GM12878 (cell line): ENCODE measurements around the gene CHCHD6. TPM values are rescaled to one million over a fixed set of nuclear protein-coding genes. Genes with fewer than 3 reads are reported as not detected.

Experiments used
- ATAC-seq: fragments of 200-7000 bp; cut with Tn5 transposase; 3 replicates; pipeline ENCODE4 v1.9.1; 2020; ENCODE audit warnings: mild to moderate bottlenecking, moderate library complexity
- BruUV-seq: library from RNA; stranded (reverse); fragments of 400-500 nt; replicated peaks from 2 replicates; lab custom pipeline; 2021; lab: Mats Ljungman, UMichigan
- CTCF ChIA-PET: fragments of 300-600 bp; sonication (Branson Sonifier 250); formaldehyde crosslinking; extraction: SDS; loops from one replicate; lab custom pipeline; 2021; ENCODE audit warnings: inconsistent platforms; lab: Yijun Ruan, JAX
- POLR2A ChIA-PET: fragments of 350-600 bp; formaldehyde crosslinking; extraction: SDS; loops from one replicate; lab custom pipeline; 2021; ENCODE audit warnings: inconsistent platforms; lab: Charles Lee
- RAD21 ChIA-PET: fragments of 300-600 bp; sonication (Branson Sonifier 250); formaldehyde crosslinking; loops from one replicate; lab custom pipeline; 2023; ENCODE audit warnings: antibody characterized with exemption; ENCODE audit not compliant: unreplicated experiment; lab: Charles Lee
- SMC1A ChIA-PET: fragments of 300-600 bp; sonication (Branson Sonifier 250); formaldehyde crosslinking; loops from one replicate; lab custom pipeline; 2023; ENCODE audit not compliant: unreplicated experiment, uncharacterized antibody; lab: Charles Lee
- DNase-seq: peaks from one replicate; pipeline ENCODE4 v3.0.0-alpha.2; 2011; ENCODE audit warnings: low read depth, low spot score
- FAIRE-seq: peaks from 3 replicates; lab custom pipeline; 2011; peaks lifted over from hg19 to GRCh38; lab: Jason Lieb, UNC
- H2AFZ ChIP-seq: 2 replicates; pipeline ENCODE4 v1.6.0; 2011; ENCODE audit warnings: low read depth, low read length, control low read depth; ENCODE audit not compliant: control insufficient read depth
- H3K27ac ChIP-seq: 2 replicates; pipeline ENCODE4 v1.5.1; 2011; ENCODE audit warnings: control low read depth; ENCODE audit not compliant: control insufficient read depth, insufficient read depth
- H3K27me3 ChIP-seq, 2 experiments: replicated peaks in 1 of 2; 2 replicates each; pipeline versions ENCODE4 v1.6.0 to v1.6.1; 2011; ENCODE audit warnings: low read length in 1 of 2; ENCODE audit not compliant: control insufficient read depth in 2 of 2, insufficient read depth in 2 of 2
- H3K36me3 ChIP-seq, 2 experiments: 2 replicates each; pipeline ENCODE4 v1.5.1; 2011; ENCODE audit warnings: low read length in 1 of 2; ENCODE audit not compliant: control insufficient read depth in 2 of 2, insufficient read depth in 2 of 2
- H3K4me1 ChIP-seq: 2 replicates; pipeline ENCODE4 v1.6.1; 2011; ENCODE audit warnings: mild to moderate bottlenecking, low read length, moderate library complexity, mixed read lengths; ENCODE audit not compliant: control insufficient read depth, insufficient read depth
- H3K4me2 ChIP-seq: 2 replicates; pipeline ENCODE4 v1.6.0; 2011; ENCODE audit warnings: control low read depth; ENCODE audit not compliant: control insufficient read depth, insufficient read depth
- H3K4me3 ChIP-seq: fragments of 200-600 bp; sonication (generic); 2 replicates; pipeline ENCODE4 v1.5.1; 2016
- H3K79me2 ChIP-seq: 2 replicates; pipeline ENCODE4 v1.6.0; 2011; ENCODE audit warnings: low read length; ENCODE audit not compliant: control insufficient read depth, insufficient read depth
- H3K9ac ChIP-seq: 2 replicates; pipeline ENCODE4 v1.8.0; 2011; ENCODE audit warnings: low read length, control low read depth, mixed read lengths; ENCODE audit not compliant: control insufficient read depth, insufficient read depth
- H3K9me3 ChIP-seq: replicated peaks from 3 replicates; pipeline ENCODE4 v1.5.1; 2011; ENCODE audit warnings: mild to moderate bottlenecking, low read length; ENCODE audit not compliant: control insufficient read depth, insufficient read depth
- H4K20me1 ChIP-seq: 2 replicates; pipeline ENCODE4 v1.6.0; 2011; ENCODE audit not compliant: control insufficient read depth, insufficient read depth
- ATF3 ChIP-seq: IDR thresholded peaks from 2 replicates; pipeline ENCODE4 v1.6.1; 2011; ENCODE audit warnings: low read depth, mild to moderate bottlenecking, low read length, moderate library complexity, borderline replicate concordance; ENCODE audit errors: extremely low read depth
- ATF7 ChIP-seq: fragments of 450-650 bp; IDR thresholded peaks from 2 replicates; pipeline ENCODE4 v1.6.1; 2016; ENCODE audit warnings: low read depth, mild to moderate bottlenecking
- CBX5 ChIP-seq: sonication (generic); IDR thresholded peaks from 2 replicates; pipeline ENCODE4 v1.6.1; 2016; ENCODE audit warnings: low read depth, moderate library complexity, mild to moderate bottlenecking, inconsistent platforms
- FOXK2 ChIP-seq: fragments of 450-650 bp; IDR thresholded peaks from 2 replicates; pipeline ENCODE4 v1.6.1; 2017; ENCODE audit warnings: mild to moderate bottlenecking, moderate library complexity
- IRF3 ChIP-seq: fragments of 450-650 bp; IDR thresholded peaks from 2 replicates; pipeline ENCODE4 v1.6.1; 2014; ENCODE audit warnings: mild to moderate bottlenecking
- MLLT1 ChIP-seq: fragments of 450-650 bp; IDR thresholded peaks from 2 replicates; pipeline ENCODE4 v1.6.1; 2016; ENCODE audit warnings: mild to moderate bottlenecking
- NFYA ChIP-seq: IDR thresholded peaks from 2 replicates; pipeline ENCODE4 v1.6.1; 2011; ENCODE audit warnings: low read depth, mild to moderate bottlenecking, low read length, improper control_type of control experiment, borderline replicate concordance
- POLR2AphosphoS2 ChIP-seq: IDR thresholded peaks from 2 replicates; pipeline ENCODE4 v1.6.1; 2011; ENCODE audit warnings: low read depth, mild to moderate bottlenecking, low read length, improper control_type of control experiment, moderate library complexity
- USF1 ChIP-seq: IDR thresholded peaks from 2 replicates; pipeline ENCODE4 v1.6.1; 2011; ENCODE audit warnings: borderline replicate concordance, low read depth, mild to moderate bottlenecking, moderate library complexity, mixed read lengths, low read length; ENCODE audit not compliant: insufficient read depth; ENCODE audit errors: extremely low read length
- ZBTB11 ChIP-seq: fragments of 450-650 bp; formaldehyde crosslinking; IDR thresholded peaks from 2 replicates; pipeline ENCODE4 v1.5.0; 2022; ENCODE audit warnings: mild to moderate bottlenecking, missing genetic modification characterization
- ZNF24 ChIP-seq: fragments of 450-650 bp; IDR thresholded peaks from 2 replicates; pipeline ENCODE4 v1.6.1; 2017; ENCODE audit warnings: antibody characterized with exemption, mild to moderate bottlenecking
- ZSCAN29 ChIP-seq: fragments of 450-650 bp; IDR thresholded peaks from 2 replicates; pipeline ENCODE4 v1.6.1; 2017; ENCODE audit warnings: mild to moderate bottlenecking, moderate library complexity
- WGBS: methylation state at CpG from one replicate; pipeline ENCODE4 v1.1.6; 2016; ENCODE audit warnings: low lambda C conversion rate; ENCODE audit not compliant: insufficient replicate concordance, insufficient coverage; ENCODE audit errors: missing lambda C conversion rate; 5-methylcytosine and 5-hydroxymethylcytosine counted together
- in situ Hi-C: fragments of 300-500 bp; cut with MboI; formaldehyde crosslinking; loops from 9 replicates; pipeline ENCODE4 v1.14.3; 2018; ENCODE audit warnings: mixed read lengths
- intact Hi-C: fragments of 100-400 bp; cut with micrococcal nuclease; formaldehyde crosslinking; loops from one replicate; pipeline ENCODE4 v1.14.2; 2022; ENCODE audit not compliant: unreplicated experiment
- polyA plus RNA-seq, 11 experiments: library from polyadenylated mRNA; depleted of rRNA in 4 of 11; unstranded in 6 of 11; stranded (reverse) in 5 of 11; fragments of >200 nt; fragmentation: Nextera tagmentation in 4 of 11; fragmentation: Illumina TruSeq in 1 of 11; extraction: Ambion mirVana in 4 of 11; extraction: Trizol in 1 of 11; gene quantifications; 1 replicate in 1 of 11; 2 replicates in 10 of 11; pipeline versions ENCODE4 v1.2.1 to v1.2.3, GENCODE V29; 2011 to 2016; ENCODE audit warnings: inconsistent platforms in 2 of 11, missing spikeins in 2 of 11, low read depth in 1 of 11
- total RNA-seq, 4 experiments: library from RNA; depleted of rRNA in 3 of 4; stranded (reverse); fragments of >200 nt in 3 of 4; fragmentation: Illumina TruSeq in 1 of 4; extraction: Trizol in 1 of 4; gene quantifications; 2 replicates each; pipeline versions ENCODE4 v1.2.1 to v1.2.3, GENCODE V29; 2013 to 2021

CHCHD6 gene
- total and polyA plus RNA-seq, 10 of the 15 experiments (the other 5 are each of a cell fraction or from before 2014, with no cell fraction given), result 2.7 to 16.7 (median 12.3) TPM

- WGBS, result 57% methylated on average over 4 of the region's 4 CpGs
- intact Hi-C loops, result no loop called here
- Histone ChIP-seq H3K27ac (no peak overlapping the region), H3K4me2 (no peak overlapping the region), H4K20me1 (no peaks in the 10 kb centered on the region), H3K4me3 (no peak overlapping the region), H3K79me2 (no peaks in the 10 kb centered on the region), H3K4me1 (no peaks in the 10 kb centered on the region), H3K27me3 (no peaks in the 10 kb centered on the region), H3K36me3 (no peaks in the 10 kb centered on the region; a peak in 1 of 4 replicates), H3K9ac (no peak overlapping the region), H3K9me3 (no peaks in the 10 kb centered on the region), H2AFZ (no peak overlapping the region)
- POLR2A ChIA-PET, result no interaction called here
- ATAC-seq, result no peak
- in situ Hi-C loops, result no loop called here
- BruUV-seq, result no TSS peak
- DNase-seq, result no peak
- SMC1A ChIA-PET, result no interaction called here
- CTCF ChIA-PET, result no interaction called here
- FAIRE-seq, result no peak
- RAD21 ChIA-PET, result no interaction called here
- TF ChIP-seq CBX5 (no peak), ZNF24 (no peak), IRF3 (no peak), USF1 (no peak), FOXK2 (no peak), ZSCAN29 (no peak), ATF3 (no peak), ZBTB11 (no peak), ATF7 (no peak), POLR2AphosphoS2 (no peak), MLLT1 (no peak), NFYA (no peak)
Measured at GRCh38 chr3:126837773-126838172, 133.7 kb downstream of the CHCHD6 start.
